Spleen (tissue), 7 donors: ENCODE measurements around the gene SLC9A7.

ENCODE experiments used
- POLR2AphosphoS5 ChIP-seq, 3 donors: sonication (generic); formaldehyde crosslinking; IDR thresholded peaks; one replicate each; pipeline ENCODE4 v1.5.1; 2017; ENCODE audit warnings: antibody characterized with exemption in 3 of 3
- TF ChIP-seq, protein P1 (sequence below), 11 experiments: fragments of 200-600 bp in 7 of 11; fragments of 450-650 bp in 4 of 11; sonication (generic) in 4 of 11; IDR thresholded peaks in 8 of 11; conservative IDR thresholded peaks in 3 of 11; 1 replicate in 7 of 11; 2 replicates in 4 of 11; pipeline versions ENCODE4 v1.4.0 to v1.8.0; 2016 to 2021; ENCODE audit warnings: antibody characterized with exemption in 11 of 11, inconsistent platforms in 4 of 11, mild to moderate bottlenecking in 1 of 11
- donor health status: DM: no; HTN: no; CAD: no; lungs with moderate emphysema.
- donor health status: DM: no; HTN: no; CAD: no.
- donor health status: DM: no; HTN: no; CAD: no.

DNA sequence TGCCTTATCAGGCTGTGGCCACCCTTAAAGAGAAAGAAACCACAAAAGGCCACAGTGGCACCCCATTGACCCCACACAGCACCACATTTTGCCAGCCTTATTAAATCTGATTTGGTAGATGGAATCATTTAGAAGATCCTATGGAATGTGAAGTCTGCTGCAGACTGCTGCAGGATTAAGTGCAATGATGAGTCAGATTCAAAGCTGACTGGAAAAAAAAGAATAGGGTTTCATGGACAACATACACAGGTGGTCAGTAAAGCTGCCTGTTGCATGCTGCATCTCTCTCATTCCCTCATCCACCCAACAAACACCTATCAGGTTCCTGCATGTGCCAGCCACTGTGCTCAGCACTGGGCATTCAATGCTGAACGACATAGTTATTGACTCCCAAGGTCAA lies 128.8 kb downstream of the SLC9A7 start:
- TF ChIP-seq, protein P1, sequence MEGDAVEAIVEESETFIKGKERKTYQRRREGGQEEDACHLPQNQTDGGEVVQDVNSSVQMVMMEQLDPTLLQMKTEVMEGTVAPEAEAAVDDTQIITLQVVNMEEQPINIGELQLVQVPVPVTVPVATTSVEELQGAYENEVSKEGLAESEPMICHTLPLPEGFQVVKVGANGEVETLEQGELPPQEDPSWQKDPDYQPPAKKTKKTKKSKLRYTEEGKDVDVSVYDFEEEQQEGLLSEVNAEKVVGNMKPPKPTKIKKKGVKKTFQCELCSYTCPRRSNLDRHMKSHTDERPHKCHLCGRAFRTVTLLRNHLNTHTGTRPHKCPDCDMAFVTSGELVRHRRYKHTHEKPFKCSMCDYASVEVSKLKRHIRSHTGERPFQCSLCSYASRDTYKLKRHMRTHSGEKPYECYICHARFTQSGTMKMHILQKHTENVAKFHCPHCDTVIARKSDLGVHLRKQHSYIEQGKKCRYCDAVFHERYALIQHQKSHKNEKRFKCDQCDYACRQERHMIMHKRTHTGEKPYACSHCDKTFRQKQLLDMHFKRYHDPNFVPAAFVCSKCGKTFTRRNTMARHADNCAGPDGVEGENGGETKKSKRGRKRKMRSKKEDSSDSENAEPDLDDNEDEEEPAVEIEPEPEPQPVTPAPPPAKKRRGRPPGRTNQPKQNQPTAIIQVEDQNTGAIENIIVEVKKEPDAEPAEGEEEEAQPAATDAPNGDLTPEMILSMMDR (IDR thresholded peaks at IDR 0.05 in 8 of 11, conservative IDR thresholded peaks at IDR 0.05 in 3 of 11), result no peak
- no peak for TF ChIP-seq POLR2AphosphoS5 (IDR thresholded peaks at IDR 0.05)
